Activated CD8-positive, alpha-beta memory T cell treated with anti-CD3 and anti-CD28 coated beads, Interleukin-2, amount 50 U/mL, for 1 hour (primary cell): ENCODE measurements around the gene GUCA1A.
"Not testable (repeated sequence)": the region's sequence is repeated elsewhere in the genome, so short reads cannot be mapped to it uniquely, and the experiment has no call there.

Source experiments
- DNase-seq: peaks from one replicate; pipeline ENCODE4 v3.0.0-alpha.2; 2020; ENCODE audit errors: extremely low read depth

GUCA1A gene

DNA sequence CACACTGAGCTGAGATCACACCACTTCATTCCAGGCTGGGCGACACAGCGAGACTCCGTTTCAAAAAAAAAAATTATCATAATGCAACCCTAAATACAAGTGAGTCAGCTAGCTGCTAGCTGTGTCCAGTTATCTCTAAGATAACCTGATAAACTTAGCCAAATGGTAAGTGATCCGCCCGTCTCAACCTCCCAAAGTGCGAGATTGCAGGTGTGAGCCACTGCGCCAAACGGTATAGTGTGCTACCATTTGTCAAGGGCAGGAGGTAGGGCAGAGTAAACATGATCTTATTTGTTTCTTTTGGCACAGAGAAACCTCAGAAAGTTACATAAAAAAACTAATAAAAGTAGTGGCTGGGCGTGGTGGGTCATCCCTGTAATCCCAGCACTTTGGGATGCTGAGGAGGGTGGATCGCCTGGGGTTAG is 26.0 kb upstream of the GUCA1A start:
- DNase-seq: no peak

DNA sequence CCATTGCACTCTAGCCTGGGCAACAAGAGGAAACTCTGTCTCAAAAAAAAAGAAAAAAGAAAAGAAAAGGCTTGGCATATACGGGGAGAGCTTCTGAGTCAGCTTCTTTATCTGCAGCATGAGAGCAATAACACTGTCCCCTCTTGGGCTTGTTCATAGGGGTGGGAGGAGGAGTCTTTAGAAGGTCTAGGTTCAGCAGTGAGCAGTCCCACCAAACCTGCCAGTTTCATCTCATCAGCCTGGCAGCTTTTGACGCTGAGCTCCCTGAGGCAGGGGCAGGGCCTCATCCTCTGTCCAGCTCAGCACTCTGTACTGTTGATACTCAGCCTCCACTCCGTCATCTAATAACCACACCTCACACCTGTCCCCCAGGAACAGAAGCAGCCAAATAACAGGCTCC is 25.1 kb upstream of the GUCA1A start:
- no peak for DNase-seq

DNA sequence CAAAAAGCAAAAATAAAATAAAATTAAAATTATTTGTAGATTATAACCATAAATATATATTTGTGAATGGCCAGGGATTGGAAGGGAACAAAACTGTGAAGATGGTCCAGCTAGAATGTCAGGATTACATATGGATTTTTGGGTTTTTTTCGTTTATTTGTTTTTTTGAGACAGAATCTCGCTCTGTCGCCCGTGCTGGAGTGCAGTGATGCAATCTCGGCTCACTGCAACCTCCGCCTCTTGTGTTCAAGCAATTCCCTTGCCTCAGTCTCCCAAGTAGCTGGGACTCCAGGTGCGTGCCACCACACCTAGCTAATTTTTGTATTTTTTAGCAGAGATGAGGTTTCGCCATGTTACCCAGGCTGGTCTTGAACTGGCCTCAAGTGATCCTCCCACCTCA is 22.9 kb upstream of the GUCA1A start:
- no peak for DNase-seq

DNA sequence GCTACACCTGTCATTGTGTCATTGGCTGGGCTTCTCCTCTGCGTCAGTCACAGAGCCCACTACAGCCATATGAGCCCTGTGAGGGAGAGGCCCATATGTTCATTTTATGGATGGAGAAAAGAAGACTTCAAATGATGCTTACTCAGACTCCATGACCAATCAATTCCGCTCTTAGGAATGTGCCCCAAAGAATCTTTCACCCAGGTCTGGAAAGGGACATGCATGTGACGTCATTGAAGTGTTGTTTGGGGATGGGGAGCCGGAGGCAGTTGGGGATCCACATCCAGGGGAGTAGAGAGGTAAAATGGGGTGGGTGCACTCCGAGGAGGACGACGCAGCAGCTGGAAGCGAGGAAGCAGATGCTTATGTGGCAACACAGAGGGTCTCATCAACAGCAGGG is 21.1 kb upstream of the GUCA1A start:
- no peak for DNase-seq

DNA sequence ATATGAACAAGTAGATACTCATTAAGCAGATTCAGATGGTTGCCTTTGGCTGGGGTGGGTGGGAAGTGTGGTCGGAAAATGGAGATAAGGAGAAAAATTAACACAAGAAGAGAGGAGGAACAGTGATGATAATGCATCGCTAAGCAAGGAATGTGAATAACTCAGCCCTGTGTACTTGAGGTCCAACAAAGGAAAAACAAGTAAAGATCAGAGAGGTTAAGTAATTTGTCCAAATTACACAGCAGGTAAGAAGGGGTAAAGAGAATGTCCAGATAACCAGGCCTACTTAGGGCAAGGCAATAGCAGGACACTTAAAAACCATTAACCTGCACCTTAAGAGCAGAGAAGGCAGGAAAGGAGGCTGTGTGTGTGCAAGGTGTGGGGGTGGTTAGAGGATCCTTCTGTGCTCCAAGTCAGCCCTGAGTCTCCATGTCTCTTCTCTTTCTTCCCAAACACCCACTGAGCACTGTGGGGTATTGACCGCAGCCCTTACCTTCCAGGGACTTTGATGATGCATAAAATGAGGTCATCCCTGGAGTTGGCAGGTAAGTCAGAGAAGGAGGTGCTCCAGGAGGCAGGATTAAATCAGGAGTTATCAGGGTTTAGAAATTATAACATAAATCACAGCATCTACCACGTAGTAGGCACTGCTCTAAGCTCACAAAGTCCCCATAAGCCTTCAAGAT is 20.5 kb upstream of the GUCA1A start:
- DNase-seq: not testable (repeated sequence)

DNA sequence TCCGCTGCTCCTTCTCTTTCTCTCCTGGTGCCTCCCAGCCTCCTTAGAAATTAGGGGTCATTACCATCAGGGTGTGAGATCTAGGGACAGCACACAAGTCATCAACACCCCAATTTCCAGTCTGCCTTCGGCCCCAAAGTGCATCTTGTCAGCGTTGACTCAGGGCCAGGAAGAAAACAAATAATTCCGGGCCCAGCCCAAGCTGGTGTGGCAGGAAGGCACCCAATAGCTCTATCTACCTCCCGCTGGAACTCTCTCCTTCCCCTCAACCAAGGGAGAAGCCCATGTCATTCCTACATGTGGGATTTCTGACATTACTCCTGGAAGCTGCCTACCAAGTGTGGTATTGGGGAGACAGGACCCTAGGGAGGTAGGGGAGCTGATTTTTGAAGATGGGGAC is 19.2 kb upstream of the GUCA1A start:
- no peak for DNase-seq

DNA sequence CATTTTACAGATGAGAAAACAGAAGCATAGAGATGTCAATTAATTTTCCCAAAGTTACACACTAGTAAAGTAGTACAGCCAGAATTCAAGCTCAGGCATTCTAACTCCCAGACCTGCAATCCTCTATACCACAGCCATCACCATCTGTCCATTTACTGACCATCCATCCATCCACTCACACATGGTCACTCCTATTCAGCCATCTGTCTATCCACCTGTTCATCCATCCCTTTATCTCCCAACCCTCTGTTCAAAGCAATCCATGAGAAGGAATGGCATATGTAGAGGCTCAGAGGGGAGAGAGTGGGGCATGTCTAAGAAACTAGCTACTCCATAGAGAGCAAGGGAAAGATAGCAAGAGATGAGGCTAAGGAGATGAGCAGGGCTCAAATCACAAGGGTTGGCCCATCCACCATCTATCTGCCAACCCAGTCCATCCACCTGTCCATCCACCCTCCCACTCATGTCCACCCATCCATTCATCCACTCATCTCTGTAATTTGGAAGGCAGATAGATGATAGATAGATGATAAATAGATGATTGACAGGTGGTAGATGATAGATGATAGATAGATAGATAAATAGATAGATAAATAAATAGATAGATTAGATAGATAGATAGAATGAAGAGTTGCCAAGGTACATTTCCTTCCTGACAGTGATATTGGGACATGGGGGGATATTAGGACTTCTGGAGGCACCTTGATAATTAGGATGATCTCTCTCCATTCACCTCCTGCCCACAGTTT is 18.5 kb upstream of the GUCA1A start:
- no peak for DNase-seq

DNA sequence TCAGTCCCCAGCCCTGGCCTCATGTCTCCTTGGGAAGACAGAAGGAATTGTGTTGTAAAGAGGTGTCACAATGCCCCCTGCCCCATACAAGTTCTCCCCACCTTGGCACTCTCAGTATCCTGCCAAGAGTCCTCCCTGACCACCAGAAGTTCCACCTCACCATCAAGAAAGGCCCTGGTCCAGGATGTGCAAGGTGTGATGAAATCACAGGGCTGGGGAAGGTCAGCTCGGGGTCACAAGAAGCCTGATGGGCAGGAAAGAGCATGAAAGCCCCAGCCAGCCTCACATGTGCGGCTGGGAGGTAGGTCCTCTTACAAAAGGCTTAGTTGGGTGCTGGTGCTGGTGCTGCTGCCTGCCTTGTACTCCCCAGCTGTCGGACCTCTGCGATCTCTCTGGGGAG is 17.9 kb upstream of the GUCA1A start:
- no peak for DNase-seq

DNA sequence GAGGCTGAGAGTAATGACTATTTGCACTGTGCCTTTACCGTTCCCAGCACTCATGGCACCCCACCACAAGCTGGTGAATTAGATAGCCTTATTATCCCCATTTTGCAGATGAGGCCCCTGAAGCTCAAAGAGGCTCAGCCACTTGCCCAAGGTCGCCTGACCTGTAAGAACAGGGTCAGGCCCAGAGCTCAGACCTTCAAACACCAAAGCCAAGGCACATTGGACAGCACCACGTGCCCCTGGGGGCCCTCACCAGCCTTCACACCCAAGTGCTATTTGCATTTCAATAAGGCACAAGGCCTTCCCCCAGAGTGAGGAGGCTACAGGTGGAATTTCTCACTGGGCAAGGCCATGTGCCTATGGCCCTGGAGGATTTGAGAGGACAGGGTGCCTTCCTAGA is 16.5 kb upstream of the GUCA1A start:
- no peak for DNase-seq

DNA sequence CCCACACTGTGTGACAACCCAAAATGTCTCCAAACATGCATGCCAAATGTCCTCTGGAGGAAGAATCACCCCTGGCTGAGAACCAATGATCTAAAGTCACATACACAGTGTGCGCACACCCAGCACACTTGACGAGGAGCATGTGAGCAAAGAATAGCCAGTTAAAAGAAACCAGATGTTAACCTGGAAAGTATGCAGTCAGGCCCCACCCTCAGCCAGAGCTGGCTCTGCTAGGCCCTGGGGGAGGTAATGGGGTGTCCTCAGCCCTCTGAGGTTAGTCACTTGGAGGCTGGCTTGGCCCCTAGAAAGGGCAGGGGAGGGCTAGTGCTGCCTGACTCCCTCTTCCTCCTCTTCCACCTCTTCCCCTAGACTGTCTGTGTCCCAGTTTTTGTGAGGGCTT is 15.2 kb upstream of the GUCA1A start:
- no peak for DNase-seq

DNA sequence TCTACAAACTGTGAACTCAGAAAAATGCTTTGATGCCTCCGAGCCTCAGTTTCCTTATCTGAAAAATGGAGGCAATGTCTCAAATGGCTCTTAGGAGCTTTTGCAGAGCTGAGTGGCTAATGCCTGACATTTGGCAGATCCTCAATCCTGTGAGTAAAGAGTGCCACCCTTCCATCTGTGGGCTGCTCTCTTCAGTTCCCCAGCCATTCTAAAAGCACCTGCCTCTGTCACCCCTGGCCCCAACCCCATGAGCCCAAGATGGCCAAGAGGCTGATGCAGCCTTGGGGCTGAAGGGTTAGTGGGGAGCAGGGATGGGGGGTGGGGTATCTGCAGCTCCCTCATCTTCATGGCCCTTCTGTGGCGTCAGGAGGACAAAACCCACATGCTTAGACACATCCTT is 14.5 kb upstream of the GUCA1A start:
- DNase-seq: no peak

DNA sequence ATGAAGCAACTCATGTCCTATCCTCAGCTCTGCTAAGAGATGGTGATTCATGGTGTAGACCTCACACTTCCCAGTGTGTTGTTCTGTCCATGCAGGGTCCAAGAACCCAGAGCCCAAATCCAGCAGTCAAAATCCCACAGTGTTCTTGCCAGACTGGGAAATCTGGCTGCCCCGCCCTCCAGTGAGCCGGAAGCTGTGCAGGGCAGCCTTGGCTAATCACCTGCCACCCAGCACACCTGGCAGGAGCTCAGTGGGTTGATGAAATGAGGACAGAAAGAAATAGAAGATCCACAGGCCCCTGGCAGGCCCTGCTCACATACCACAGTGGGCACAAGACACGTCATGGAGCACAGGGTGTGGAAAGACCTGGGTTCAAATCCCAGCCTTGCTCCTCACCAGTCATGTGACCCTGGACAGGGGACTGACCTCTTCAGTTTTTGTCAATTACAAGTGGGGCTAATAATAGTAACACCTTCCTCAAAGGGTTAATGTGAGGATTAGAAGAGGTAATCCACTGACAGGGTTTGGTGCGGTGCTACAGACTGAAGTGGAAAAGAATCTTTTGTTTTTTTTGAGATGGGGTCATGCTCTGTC is 13.6 kb upstream of the GUCA1A start:
- no peak for DNase-seq

DNA sequence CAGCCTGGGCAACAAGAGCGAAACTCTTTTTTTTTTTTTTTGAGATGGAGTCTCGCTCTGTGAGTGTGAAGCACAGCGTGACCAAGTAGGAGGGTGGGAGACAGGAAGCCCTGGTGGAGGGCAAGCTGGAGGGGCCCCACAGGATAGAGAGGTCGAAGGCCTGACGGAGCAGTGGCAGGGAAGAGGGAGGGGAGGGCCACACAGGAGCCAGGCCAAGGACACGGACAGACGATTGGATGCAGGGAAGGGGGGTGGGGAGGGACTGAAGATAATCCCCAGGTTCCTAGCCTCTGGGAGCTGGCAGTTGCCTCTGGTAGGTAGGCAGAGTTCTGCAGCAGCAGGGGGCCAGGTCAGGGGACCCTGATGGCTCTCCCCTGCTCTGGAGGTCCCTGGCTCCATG is 10.8 kb upstream of the GUCA1A start:
- DNase-seq: no peak

DNA sequence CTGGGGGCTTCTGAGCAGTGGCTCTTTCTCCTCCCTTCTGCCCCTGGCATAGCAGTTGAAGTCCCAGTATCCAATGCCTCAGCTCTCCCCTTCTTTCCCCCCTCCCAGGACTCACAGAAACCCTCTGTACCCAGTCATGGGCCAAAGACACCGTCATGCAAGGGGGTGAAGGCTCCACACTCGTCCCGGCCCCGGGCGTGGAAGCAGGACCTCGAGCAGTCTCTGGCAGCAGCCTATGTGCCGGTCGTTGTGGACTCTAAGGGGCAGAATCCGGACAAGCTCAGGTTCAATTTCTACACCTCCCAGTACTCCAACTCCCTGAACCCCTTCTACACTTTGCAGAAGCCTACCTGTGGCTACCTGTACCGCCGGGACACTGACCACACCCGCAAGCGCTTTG is 10.4 kb upstream of the GUCA1A start:
- no peak for DNase-seq

DNA sequence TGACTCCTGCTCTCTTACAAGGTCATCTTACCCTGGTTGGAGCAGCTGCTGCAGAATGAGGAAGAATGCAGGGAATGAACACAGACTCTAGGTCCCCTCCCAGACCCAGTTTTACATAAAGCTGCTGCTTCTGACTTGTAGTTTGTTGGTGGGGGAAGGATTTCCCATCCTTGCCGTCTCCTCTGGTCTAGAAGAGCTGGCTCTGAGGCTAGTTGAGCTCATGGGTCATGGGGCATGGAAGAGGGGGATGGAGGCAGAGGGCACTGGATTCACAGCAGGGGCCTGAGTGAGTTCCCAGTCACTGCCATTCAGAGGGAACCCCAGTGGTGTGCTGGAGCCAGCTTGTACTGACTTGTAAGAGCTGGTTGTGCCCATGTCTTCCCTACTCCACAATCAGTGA is 9.2 kb upstream of the GUCA1A start:
- no peak for DNase-seq

DNA sequence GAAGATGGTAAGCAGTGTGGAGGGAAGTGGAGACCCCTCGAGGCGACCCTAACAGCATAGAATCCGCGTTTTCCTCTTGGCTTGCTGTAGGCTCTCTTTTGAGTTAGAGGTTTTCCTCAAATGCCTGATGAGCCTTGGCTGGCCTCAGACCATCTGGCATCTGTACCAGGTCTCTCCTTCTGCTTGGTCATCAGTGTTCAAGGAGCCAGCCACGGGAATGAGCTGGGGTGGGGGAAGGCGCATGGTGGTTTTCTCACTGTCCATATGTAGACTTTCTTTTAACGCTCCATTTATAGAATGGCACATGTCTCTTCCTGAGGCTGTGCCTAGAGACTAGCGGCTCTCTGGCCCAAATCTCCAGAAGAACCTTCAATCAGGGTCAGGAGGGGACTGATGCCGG is 8.1 kb upstream of the GUCA1A start:
- no peak for DNase-seq

DNA sequence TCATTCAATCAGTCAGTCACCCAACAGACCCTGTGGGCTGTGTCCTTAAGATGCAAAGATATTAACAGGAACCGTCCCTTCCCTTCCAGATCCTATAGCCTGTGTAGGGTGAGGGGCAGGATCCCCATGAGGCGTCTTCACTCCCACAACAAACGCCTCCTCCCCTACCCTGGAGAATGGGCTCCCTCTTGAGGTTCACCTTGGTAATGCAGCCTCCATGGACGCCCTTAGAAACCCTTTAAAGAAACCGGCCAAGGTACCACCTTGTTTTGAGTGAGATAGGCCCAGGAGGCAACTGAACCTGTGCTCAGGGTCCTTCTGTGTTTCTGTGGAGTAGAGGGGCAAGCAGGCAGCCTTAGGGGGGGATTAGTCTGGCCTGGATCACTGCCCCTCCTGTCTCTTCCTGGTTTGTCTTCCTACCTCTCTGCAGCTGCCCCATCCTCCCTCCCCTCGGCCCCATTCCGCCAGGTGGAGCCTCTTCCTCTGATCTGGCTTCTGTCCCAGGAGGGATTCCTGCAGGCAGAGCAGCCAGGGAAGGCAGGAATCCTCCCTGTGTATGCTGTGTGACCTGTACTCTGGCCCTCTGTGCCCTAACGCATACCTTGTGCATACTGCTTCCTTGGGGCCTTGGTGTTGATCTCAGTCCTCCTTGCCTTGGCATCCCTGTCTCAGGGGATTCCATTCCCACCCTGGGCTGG is 6.6 kb upstream of the GUCA1A start:
- DNase-seq: peak; percentile 24

DNA sequence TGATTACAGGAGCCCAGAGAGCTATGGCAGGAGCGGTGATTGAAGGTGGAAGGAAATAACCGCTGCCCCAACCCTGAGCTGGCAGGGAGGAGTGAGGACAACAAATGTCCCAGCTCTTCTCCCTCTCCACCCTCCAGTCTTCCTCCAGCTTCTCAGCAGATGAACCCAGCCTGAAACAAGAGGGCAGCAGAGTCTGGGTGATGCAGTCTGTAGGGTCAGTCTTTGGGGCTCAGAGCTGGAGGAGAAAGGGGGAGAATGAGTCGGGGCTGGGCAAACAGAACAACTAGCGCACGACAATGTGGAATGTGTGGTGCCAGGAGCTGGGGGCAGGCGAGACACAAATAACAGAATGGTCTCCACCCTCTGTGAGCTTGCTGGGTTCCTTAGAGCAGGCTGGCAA is 4.5 kb upstream of the GUCA1A start:
- DNase-seq: no peak

DNA sequence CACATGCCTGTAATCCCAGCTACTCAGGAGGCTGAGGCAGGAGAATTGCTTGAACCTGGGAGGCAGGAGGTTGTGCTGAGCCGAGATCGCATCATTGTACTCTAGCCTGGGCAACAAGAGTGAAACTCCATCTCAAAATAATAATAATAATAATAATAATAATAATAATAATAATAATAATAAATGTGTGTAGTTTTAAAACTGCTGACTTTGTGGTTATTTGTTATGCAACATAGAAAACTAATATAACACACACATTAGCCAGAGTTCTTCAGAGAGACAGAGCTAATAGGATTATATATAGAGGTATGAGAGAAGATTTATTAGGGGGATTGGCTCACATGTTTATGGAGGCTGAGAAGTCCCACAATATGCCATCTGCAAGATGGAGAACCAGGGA is 3.4 kb upstream of the GUCA1A start:
- DNase-seq: not testable (repeated sequence)

DNA sequence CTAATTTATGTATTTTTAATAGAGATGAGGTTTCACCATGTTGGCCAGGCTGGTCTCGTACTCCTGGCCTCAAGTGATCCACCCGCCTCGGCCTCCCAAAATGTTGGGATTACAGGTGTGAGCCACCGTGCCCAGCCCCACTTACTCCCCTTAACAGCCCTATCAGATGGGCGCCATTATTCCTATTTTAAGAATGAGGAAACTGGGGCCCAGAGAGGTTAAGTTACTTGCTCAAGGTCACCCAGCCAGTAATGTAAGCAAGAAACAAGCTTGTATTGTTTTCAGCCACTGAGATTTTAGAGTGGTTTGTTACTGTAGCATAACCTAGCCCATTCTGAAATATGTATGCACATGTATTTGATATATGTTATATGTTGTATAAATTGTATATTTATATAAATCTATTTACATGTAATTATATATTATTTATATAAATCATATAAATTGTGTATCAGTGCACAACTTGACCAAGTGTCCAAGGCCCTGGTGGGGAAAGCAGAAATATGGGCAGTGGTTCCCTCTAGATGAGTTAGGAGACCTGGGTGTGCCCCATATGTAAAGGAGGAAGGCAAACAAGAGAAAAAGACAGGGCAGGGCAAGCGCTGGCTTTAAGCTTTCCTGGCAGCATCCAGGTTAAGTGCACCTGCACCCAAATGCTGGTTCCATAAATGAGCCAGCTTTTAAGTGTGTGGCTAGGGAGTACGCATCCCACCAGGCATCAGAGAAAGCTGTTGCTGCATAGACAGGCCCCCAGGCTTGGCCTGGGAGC is 1.2 kb upstream of the GUCA1A start:
- DNase-seq: no peak

DNA sequence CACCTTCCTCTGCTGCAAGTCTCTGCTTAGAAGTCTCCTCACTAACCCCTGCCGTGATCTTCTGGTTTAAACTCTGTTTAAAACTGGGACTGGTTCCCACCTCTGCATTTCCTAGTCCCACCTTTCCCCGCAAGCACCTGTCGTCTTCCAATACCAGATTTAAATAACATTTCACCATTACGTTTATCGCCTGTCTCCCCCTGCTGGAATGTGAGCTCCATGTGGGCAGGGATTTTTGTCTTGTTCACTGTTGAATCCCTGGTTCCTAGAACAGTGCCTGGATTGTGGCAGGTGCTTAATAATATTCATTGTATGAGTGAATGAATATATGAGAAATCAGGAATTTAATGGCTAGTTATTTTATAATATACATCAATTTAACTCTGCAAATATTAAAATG is 2.7 kb downstream of the GUCA1A start:
- DNase-seq: no peak

DNA sequence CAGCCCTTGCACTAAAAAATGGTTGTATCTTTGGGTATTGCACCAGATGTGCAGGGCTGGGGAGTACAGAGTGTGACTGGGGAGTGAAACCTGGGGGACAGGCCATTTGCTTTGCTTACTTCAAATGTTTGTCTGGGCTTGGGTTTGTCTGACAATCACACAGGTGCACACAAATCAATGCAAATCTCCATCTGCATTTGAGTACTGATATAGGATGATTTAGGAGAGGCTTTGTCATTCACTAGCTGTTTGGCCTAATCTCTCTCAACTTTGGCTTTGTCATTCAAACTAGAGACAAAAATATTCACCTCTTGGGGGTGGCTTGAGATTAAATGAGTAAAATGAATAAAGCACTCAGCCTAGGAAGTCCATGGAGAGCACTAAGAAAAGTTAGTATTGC is 3.8 kb downstream of the GUCA1A start:
- DNase-seq: no peak
